ENCODE measurements around the gene ERMARD.
"Not testable (repeated sequence)": the region's sequence is repeated elsewhere in the genome, so short reads cannot be mapped to it uniquely, and the experiment has no call there.

ERMARD gene

DNA sequence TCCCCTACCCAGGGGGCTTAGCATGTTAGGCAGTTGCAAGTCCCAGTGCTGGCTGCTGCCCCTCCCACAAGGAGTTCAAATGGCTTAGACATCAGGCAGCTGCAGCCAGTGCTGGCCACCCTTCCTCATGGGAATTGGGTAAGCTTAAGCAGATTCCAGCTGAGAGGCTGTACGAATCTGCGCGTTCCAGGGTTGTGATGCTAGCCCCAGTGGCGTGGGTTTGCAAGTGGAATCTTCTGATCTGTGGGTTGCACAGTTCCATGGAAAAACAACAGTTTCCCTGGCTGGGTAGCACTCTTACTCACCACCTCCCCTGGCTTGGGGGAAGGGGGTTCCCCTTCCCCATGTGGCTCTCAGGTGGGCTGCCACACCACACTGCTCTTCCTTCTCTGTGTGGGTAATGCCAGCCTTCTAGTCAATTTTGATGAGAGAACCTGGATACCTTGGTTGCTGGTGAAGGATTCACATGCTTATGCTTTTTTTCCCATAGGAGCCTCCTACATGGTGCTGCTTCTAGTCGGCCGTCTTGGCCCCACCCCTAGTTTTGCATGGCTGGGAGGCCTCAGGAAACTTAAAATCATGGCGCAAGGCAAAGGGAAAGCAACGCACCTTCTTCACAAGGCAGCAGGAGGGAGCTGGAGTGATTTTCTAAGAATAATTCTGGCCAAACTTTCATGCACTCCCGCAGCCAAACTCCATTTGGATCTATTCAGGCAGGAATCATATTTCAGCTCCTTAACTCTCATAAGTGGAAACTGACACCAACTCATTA is 13.0 kb upstream of the ERMARD start:
- no peak for DNase-seq (ENCODE audit: low read depth)

- no peak for DNase-seq (ENCODE audit: low read depth)
These were observed 12.4 kb upstream of the ERMARD start for GRCh38 chr6:169738976-169739529.

DNA sequence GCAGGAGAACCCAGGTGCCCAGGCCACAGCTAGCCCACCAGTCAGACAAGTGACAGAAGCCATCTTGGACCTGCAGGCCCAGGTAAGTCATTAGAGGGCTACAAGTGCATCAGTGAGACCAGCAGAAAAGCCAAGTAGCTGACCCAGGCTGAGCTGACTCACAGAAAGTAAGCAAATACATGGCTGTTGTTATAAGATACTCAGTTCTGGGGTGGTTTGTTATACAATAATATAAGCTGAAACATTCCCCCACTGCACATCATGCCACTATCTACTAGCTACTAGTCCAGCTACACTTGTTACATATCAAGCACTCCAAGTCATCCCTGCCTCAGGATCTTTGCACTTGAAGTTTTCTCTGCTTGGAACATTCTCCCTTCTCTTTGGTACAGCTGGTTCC is 10.1 kb upstream of the ERMARD start:
- DNase-seq (ENCODE audit: low read depth), result no peak

DNA sequence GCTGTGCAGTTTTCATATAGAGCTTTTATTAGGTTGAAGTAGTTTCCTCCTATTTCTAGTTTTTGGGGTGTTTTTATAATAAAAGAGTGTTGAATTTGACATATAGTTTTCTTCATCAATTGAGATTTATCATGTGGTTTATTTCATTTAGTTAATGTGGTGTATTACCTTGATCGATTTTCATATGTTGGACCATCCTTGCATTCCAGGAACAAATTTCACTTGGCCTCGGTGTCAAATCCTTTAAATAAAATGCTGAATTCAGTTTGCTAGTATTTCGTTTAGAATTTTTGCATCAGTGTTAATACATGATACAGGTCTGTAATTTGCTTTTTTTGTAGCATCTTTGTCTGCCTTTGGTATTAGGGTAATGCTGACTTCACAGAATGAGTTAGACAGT is 6.0 kb upstream of the ERMARD start:
- no peak for DNase-seq (ENCODE audit: low read depth)

- DNase-seq (ENCODE audit: low read depth), result no peak
These were observed 4.9 kb upstream of the ERMARD start for GRCh38 chr6:169746556-169746955.

DNA sequence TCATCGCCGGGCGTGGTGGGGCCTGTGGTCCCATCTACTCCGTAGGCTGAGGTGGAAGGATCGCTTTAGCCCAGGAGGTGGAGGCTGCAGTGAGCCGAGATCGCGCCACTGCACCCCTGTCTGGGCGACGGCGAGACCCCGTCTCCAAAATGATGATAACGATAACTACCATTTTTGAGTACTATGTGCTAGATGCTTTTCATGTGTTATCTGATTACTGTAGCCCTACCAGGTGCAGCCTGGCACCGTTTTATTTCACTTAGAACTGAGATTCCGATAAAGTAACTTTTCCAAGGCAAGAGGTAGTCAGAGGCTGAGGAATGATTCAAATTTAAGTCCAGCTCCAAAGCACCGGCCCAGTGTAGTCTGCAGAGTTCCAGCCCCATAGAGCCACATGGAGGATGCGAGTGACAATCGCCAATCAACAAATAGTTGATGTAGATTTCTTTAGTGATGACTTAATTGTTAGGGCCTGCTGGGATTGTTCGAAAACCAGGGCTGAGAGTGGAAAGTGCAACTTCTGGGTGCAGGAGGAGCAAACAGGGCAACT is 727 bp downstream of the ERMARD start:
- DNase-seq (ENCODE audit: low read depth), result no peak

GRCh38 chr6:169755162-169755561 is 3.7 kb downstream of the ERMARD start:
- DNase-seq (ENCODE audit: low read depth), result no peak

GRCh38 chr6:169763308-169763707 is 11.9 kb downstream of the ERMARD start:
- DNase-seq (ENCODE audit: low read depth), result no peak

GRCh38 chr6:169763881-169764280 is 12.5 kb downstream of the ERMARD start:
- DNase-seq (ENCODE audit: low read depth), result no peak

GRCh38 chr6:169765789-169766188 is 14.4 kb downstream of the ERMARD start:
- not testable (repeated sequence) for DNase-seq (ENCODE audit: low read depth)

- DNase-seq (ENCODE audit: low read depth), result no peak
These were observed 14.8 kb downstream of the ERMARD start for GRCh38 chr6:169766232-169766631.

DNA sequence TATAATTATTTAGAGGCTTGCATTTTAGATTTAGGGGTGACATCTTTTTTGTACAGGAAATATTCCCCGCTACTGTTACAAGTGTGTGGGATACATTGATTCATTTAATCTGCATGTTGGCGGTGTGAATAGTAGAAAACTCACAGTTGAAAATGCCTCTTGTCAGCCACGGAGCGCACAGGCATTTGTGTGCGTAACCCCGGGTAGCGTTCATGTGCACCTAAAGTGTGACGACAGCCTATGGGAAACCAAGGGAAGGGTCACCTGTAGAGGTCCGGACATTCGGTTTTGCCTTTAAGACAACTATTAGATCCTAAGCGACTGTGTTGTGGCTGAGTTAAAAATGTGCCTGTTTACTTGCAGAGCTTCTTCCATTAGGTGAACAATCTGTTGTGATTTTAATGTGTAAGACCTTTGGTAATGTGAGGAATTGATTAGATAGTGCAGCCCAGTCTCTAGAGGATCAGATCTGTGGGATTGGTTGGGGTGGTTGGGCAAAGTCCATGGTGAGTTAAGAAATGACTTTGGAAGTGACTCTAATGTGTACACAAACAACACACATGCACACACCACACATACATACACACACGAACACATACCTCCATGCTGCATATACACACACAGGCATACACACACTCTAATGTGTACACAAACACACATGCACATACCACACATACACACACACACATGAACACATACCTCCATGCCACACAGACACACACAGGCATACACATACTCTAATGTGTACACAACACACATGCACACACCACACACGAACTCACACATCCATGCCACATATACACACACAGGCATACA is 15.7 kb downstream of the ERMARD start:
- no peak for DNase-seq (ENCODE audit: low read depth)

DNA sequence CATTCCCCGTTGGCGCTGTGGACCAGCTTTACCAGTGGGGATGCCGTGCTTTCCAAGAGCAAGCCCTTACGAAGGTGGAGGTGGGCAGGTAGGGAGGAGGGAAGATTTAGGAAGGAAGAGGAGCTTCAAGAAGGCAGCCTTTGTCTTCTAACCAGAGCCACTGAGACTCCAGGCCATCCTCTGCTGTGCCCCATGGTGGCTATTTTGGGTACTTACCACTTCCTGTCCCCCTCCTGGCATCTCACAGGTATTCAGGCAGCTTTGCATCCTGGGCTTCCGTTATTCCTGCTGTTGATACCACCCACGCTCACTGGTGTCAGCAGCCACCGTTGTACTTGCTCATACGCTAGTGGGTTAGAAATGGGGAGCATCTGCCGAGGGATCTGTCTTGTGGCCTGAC is 22.9 kb downstream of the ERMARD start:
- no peak for DNase-seq (ENCODE audit: low read depth)

DNA sequence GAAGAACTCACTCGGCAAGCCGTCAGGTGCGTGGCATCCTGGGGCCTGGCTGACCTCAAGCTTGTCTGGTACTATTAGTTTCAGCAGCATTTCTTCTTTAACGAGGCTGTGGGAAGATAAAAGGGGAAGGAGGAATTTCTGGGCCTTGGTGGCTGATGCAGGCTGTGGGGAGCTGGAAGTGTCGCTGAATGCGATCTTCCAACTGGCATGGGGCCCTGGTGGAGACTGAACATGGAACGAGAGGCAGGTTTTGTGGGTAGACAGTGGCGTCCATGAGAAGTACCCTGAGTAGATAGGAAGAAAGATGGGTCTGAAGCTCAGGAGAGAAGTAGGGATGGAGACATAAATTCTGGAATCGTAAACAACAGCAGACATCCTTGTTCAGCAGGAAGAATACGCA is 23.9 kb downstream of the ERMARD start:
- DNase-seq (ENCODE audit: low read depth), result no peak

DNA sequence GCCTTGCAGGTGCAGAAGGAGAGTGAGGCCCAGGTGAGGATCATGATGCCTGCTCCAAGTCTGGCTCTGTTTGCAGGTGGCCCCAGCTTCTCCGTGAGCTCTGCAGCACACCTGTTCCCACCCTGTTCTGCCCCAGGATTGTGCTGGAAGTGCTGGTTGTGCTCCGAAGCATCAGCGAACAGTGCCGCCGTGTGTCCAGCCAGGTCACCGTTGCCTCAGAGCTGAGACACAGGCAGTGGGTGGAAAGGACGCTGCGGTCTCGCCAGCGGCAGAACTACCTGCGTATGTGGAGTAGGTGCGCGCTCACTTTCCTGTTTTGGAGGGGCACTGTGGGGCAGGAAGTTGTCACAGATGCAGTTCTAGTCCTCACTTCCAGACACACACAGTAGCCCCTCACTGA is 25.0 kb downstream of the ERMARD start:
- no peak for DNase-seq (ENCODE audit: low read depth)

DNA sequence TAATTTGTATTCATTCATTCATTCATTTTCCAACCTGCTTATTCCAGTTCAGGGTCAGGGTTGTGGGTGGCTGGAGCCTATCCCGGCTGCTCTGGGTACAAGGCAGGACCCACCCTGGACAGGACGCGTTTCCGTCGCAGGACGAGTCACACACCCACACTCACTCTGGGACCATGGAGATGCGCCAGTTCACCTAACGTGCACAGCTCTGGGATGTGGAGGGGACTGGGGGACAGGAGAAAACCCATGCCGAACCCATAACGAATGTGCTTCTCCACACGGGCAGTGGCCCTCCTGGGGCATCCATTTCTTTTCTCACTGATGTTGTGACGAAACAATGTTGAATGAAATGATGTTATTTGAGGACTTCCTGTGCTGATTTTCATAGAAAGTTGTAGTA is 26.5 kb downstream of the ERMARD start:
- no peak for DNase-seq (ENCODE audit: low read depth)

GRCh38 chr6:169778646-169779045 is 27.2 kb downstream of the ERMARD start:
- no peak for DNase-seq (ENCODE audit: low read depth)

GRCh38 chr6:169779092-169779815 is 27.8 kb downstream of the ERMARD start:
- no peak for DNase-seq (ENCODE audit: low read depth)

- no peak for DNase-seq (ENCODE audit: low read depth)
These were observed 28.5 kb downstream of the ERMARD start for GRCh38 chr6:169779896-169780295.

DNA sequence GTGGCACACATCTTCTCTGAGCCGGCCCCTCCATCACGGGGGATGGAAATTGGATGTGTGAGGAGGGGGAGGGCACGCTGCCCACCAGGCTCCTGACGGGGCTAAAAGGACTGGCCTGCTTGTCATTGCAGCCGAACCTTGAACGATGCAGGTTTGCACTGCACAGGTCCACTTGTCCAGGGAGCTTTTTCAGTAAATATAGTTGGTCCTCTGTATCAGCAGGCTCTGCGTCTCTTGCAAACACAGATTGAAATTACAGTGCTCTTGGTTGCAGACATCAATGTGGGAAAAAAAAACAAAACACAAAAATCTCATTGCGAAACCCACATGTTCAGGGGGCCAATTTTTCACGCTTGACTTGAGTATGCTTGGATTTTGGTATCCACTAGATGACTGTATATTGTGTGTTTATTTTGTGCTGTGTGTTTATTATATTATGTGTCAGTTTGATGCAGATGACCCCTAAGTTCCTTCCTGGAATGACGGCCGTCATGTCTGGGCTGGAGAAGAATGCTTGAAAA is 29.2 kb downstream of the ERMARD start:
- DNase-seq (ENCODE audit: low read depth), result no peak

DNA sequence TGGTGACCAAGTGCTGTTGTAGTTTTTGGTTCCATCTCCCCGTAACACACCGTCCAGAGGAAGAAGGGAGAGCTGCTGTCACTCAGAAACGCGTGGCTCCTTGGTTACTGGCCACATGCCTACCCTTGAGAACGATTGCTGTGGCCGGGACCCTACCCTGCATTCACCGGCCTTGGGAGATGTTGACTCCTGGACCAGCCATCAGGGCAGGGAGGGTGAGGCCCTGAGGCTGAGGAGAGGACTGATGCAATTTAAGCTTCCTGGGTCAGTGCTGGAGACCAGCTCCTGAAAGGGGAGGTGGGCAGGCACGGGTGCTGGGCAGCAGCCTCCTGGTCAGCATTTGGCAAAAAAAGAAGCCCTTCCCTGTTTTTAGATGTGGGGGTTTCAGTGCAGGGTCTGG is 31.5 kb downstream of the ERMARD start:
- no peak for DNase-seq (ENCODE audit: low read depth)

DNA sequence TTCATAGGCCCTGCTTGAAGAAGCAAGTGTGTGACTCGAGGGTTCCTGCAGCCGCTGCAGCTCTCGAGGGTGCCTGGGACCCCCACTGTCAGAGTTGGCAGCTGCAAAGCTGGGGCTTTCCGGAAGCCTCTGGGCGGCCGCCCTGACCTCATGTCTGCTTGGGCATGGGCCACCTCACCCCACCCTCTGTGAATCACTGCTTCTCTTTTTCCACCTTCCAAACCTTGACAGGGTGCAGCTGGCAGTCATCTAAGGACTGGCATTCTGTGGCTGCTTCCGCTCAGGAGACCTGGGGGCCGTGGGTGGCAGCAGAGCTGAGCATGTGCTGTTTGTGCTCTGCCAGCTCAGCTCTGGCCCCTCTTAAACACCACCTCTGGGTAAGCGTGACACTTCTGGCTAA is 32.0 kb downstream of the ERMARD start:
- no peak for DNase-seq (ENCODE audit: low read depth)

All from stimulated activated CD8-positive, alpha-beta memory T cell treated with anti-CD3 and anti-CD28 coated beads, Interleukin-7, amount 100 ng/mL, for 24 hours (primary cell).